Skin epidermis (tissue), 12 donors: ENCODE results near the gene CDH23.

ENCODE experiments used
- H3K27ac ChIP-seq, 21 experiments: fragments of 200-600 bp; sonication (generic) in 11 of 21; one replicate each; pipeline ENCODE4 v1.5.0; 2020; ENCODE audit warnings: mild to moderate bottlenecking in 3 of 21, inconsistent platforms in 2 of 21, moderate library complexity in 2 of 21
- H3K4me3 ChIP-seq, 7 experiments: fragments of 200-600 bp; sonication (generic) in 2 of 7; one replicate each; pipeline ENCODE4 v1.5.0; 2020; ENCODE audit warnings: inconsistent platforms in 2 of 7, mild to moderate bottlenecking in 2 of 7, moderate library complexity in 1 of 7

Gene CDH23

GRCh38 chr10:71746344-71747037, 349.8 kb downstream of the CDH23 start:
- peak overlapping the region in 19 of 21 experiments; percentile 63 to 96 (median 85) for H3K27ac ChIP-seq
- no peak overlapping the region for H3K4me3 ChIP-seq

DNA sequence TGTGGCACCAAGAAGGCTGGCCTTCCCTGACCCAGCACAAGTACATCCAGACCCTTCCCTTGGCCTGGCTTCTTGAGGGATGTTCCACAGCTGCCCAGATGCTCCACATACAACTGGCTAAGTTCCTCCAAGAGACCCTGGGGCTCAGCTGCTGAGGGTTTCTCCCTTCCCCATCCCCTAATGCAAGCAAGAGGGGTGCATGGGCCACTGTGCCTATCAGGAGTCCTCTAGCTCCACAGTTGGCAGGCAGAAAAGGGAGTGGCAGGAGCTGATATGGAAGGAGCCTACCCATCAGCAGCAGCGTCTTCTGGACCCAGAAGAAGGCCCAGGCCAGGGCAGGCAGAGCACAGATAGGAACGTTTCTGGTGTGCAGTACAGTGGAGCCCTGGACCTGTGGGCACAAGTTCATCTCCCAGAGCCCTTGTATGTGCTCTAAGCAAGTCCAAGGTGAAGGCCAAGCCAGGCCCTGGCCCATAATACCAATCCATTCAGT, 350.4 kb downstream of the CDH23 start:
- H3K27ac ChIP-seq, result peak overlapping the region in 20 of 21 experiments; percentile 63 to 96 (median 84)
- no peak overlapping the region for H3K4me3 ChIP-seq

- H3K4me3 ChIP-seq, result no peak overlapping the region
- H3K27ac ChIP-seq, result peak overlapping the region in 20 of 21 experiments; percentile 64 to 96 (median 84)
Measured at GRCh38 chr10:71747551-71748523, 351.1 kb downstream of the CDH23 start.

- H3K27ac ChIP-seq, result peak overlapping the region in 20 of 21 experiments; percentile 64 to 96 (median 84)
- H3K4me3 ChIP-seq, result no peak overlapping the region
Measured at GRCh38 chr10:71748671-71749191, 352.0 kb downstream of the CDH23 start.

DNA sequence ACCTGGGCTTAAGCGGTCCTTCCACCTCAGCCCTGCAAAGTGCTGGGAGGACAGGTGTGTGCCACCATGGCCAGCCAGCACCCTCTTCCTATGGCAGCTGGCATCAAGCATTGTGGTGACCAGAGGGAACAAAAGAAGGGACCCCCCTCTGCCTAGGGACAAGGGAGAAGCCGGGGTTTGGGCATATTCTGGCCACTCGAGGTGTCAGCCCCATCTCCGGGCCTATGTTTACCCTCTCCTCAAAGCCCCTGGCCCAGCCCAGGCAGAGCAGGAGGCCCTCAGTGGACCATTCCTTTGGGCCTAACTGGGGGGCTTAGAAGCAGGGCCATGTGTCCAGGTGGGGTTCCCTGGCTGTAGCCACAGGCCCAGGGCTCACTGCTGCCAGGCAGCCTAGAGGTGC, 352.7 kb downstream of the CDH23 start:
- H3K4me3 ChIP-seq, result no peak overlapping the region
- peak overlapping the region; percentile 7 to 96 (median 82) for H3K27ac ChIP-seq

DNA sequence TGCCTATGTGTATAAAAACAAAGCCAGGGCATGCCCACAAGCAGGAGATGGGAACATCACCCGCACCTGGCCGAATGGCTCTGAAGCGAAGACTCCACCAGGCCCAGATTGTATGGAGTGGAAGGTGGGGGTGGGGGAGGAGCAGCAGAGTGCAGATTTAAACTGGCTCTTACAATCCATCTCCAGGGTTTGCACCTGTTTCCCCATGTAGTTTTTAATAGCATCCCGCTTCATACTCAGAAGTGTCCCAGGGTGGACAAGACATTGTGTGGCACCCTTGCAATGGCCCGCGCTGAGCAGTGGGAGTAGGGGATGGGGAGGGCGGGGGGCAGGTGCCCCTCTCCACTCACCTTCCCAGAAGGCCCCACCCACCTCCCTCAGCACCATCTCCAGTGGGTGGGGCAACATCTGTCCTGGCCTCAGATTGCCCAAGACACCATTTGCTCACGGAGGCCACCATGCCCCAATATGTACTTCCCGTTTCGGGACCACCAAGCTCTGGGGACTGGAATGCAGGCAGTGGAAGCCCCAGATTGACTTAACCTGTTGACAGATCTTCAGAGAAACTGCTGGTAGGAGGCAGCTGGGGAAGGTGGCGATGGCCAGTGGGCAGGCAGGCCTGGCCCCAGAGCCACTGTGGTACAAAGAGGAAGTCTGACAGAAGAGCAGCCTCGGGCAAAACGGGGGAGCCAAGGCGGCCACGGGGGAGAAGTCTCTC, 353.6 kb downstream of the CDH23 start:
- H3K4me3 ChIP-seq, result no peak overlapping the region
- H3K27ac ChIP-seq, result peak overlapping the region in 17 of 21 experiments; percentile 28 to 96 (median 87)

DNA sequence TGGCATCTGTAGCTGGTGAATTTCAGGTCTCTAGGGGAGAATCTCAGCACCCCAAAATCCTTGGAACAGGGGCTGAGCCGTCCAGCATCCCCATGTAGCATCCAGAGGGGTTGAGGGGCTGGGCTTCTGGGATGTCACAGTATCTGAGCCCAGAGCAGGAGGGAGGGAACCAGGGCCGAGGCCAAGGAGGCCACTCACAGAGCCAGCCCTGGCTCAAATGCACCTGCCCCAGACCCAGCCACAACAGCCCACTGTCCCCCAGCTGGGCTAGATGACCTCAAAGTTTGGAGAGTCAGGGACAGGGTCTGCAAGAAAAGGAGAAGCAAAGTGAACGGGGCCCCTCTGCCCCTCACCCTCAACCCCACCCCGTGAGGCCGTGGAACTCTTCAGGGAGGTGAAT, 354.3 kb downstream of the CDH23 start:
- no peak overlapping the region for H3K4me3 ChIP-seq
- peak overlapping the region in 12 of 21 experiments; percentile 3 to 96 (median 63) for H3K27ac ChIP-seq

DNA sequence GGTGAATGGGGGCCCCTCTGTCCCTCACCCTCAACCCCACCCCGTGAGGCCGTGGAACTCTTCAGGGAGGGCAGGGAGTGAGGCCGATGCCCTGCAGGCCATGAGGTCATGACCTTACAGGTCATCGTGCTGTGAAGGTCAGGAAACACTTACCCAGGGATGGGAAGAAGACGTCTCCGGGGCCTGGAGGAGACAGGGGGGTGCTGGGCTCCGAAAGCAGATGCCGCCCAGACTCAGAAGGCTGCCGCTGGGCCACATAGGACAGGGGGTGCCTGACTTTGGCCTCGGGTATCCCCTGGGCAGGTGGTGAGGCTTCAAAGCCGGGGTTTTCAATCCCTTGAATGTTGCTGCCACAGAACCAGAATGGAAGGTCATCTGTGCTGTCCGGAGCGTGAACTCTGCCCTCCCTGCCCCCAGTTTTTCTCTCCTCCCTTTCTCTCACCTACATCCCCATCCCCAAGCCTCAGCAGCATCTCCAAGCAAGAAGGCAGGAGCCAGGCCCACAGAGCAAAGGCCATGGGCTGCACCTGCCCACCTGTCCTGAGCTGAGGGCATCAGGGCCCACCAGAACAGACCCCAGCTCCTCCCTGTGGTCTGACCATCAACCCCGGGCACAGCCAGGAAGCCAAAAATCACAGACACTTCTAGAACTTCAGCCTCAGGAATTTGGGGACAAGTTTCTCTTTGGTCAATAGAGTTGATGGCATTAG, 354.9 kb downstream of the CDH23 start:
- Histone ChIP-seq H3K27ac (peak overlapping the region in 12 of 21 experiments; percentile 3 to 96 (median 66)), H3K4me3 (no peak overlapping the region)

GRCh38 chr10:71752391-71753090, 355.8 kb downstream of the CDH23 start:
- Histone ChIP-seq H3K27ac (peak overlapping the region in 18 of 21 experiments; percentile 1 to 96 (median 50)), H3K4me3 (no peak overlapping the region)

DNA sequence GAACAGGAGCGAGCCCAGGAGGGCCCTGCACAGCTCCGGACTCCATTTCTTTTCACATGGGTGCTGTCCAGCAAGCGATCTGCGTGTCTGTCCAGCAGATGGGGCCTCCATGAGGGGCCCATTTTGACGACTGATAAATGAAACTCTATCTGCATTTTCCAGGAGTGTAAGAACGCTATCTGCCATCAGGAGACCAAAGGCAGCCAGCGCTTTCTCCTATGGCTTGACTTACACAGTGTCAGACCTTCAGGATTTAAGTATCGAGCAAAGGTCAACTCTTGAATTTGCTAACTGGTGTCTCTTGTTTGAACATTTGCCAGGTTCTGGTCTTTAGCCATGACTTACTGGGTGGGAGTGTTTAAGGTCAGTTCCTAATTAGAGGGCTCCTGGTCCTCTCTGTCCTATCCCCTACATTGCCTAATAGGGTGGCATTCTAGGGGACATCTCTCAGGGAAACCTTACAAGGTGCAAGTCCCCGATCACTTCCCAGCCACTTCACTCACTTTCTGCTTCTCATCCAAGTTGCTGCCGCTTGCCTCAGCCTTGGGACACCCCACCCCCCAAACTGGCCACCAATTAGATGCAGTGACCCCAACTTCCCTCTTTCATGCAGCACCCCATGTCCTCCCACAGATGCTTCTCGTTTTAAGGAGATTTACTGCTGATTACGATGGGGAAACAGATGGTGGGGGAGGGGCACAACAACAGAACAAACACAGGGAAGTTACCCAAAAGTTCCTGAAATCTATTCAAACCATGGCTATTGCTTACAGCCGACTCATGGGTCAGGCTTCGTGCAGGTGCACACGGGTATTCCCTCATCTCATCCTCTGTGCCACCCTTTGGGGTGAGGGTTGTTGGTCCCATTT, 356.6 kb downstream of the CDH23 start:
- Histone ChIP-seq H3K4me3 (no peak overlapping the region), H3K27ac (peak overlapping the region in 16 of 21 experiments; percentile 3 to 96 (median 64))

- no peak overlapping the region for H3K4me3 ChIP-seq
- peak overlapping the region in 19 of 21 experiments; percentile 18 to 96 (median 58) for H3K27ac ChIP-seq
Measured at GRCh38 chr10:71753960-71754505, 357.3 kb downstream of the CDH23 start.

GRCh38 chr10:71754562-71754961, 357.8 kb downstream of the CDH23 start:
- no peak overlapping the region for H3K4me3 ChIP-seq

GRCh38 chr10:71755179-71755879, 358.6 kb downstream of the CDH23 start:
- H3K27ac ChIP-seq, result peak overlapping the region in 16 of 21 experiments; percentile 23 to 96 (median 42)

More at GRCh38 chr10:71754562-71754961, 357.8 kb downstream of the CDH23 start:
- peak overlapping the region in 18 of 21 experiments; percentile 18 to 96 (median 58) for H3K27ac ChIP-seq

DNA sequence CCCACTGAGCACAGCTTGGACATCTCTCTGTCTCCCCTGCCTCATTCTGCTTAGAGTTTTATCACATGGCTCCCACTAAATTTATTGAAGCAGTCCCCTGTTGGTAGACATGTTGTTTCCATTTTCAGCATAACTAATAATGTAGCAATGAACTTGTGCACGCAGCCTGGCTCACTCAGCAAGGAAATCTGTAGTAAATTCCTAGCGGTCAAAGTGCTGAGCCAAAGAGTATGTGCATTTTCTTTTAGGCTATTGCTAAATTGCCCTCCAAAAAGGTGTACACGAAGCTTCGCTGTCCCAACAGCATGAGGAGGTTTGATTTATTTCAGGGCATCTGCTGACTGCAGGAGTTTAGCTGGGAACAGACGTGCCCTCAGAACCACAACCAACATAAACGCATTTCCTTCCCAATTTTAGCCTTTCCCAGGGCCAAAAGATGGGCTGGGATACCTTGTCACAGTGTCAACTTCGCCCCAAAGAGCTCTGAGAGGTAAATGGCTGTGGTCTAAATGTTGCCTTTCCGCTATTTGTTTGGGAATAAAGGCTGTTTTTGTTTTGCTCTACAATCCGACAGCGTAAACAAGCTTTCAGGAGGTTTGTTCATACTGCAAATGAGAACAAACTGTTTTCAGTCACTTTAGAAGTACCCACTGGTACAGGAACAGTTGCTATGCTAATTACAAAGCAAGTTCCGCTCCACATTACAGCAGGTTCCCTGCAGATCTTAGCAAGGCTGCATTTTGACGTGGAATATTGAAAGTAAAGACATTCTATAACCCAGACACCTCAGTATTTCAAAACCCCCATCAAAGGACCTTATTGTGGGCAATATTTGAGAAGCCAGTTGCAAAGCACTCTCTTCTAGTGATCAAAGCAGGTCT, 359.8 kb downstream of the CDH23 start:
- Histone ChIP-seq H3K27ac (peak overlapping the region in 19 of 21 experiments; percentile 2 to 96 (median 68)), H3K4me3 (no peak overlapping the region)

More at GRCh38 chr10:71755179-71755879, 358.6 kb downstream of the CDH23 start:
- H3K4me3 ChIP-seq, result no peak overlapping the region

GRCh38 chr10:71757399-71757922, 360.7 kb downstream of the CDH23 start:
- Histone ChIP-seq H3K4me3 (no peak overlapping the region), H3K27ac (peak overlapping the region in 19 of 21 experiments; percentile 42 to 96 (median 68))
